H9 (cell line): ENCODE measurements around the gene SSTR3. TPM values are rescaled to one million over a fixed set of nuclear protein-coding genes. Genes with fewer than 3 reads are reported as not detected.

Experiments
- DNase-seq: peaks from one replicate; pipeline ENCODE4 v3.0.0-alpha.2; 2017
- H2AFZ ChIP-seq: one replicate; pipeline ENCODE4 v1.6.1; 2013; ENCODE audit warnings: mild to moderate bottlenecking, low read length, control low read depth, moderate library complexity
- H2AK5ac ChIP-seq: 2 replicates; pipeline ENCODE4 v1.6.1; 2013; ENCODE audit warnings: low read length, control low read depth, mixed read lengths; ENCODE audit not compliant: insufficient read length
- H2BK120ac ChIP-seq: one replicate; pipeline ENCODE4 v1.6.1; 2013; ENCODE audit warnings: low read depth, mild to moderate bottlenecking, low read length, control low read depth, inconsistent platforms; ENCODE audit not compliant: poor library complexity, severe bottlenecking
- H2BK12ac ChIP-seq: 2 replicates; pipeline ENCODE4 v1.6.1; 2013; ENCODE audit warnings: low read length, control low read depth, mixed read lengths, low read depth; ENCODE audit not compliant: insufficient read length
- H2BK15ac ChIP-seq: 2 replicates; pipeline ENCODE4 v1.6.1; 2013; ENCODE audit warnings: low read depth, low read length, control low read depth
- H2BK20ac ChIP-seq: one replicate; pipeline ENCODE4 v1.6.1; 2013; ENCODE audit warnings: low read depth, mild to moderate bottlenecking, low read length, control low read depth, inconsistent platforms; ENCODE audit not compliant: poor library complexity, severe bottlenecking
- H2BK5ac ChIP-seq: 2 replicates; pipeline ENCODE4 v1.6.1; 2013; ENCODE audit warnings: low read length, control low read depth, mixed read lengths; ENCODE audit not compliant: insufficient read length
- H3K14ac ChIP-seq: 2 replicates; pipeline ENCODE4 v1.6.1; 2013; ENCODE audit warnings: low read length, control low read depth; ENCODE audit not compliant: insufficient read depth
- H3K18ac ChIP-seq: 2 replicates; pipeline ENCODE4 v1.6.1; 2013; ENCODE audit warnings: low read depth, mild to moderate bottlenecking, mixed read lengths, low read length, control low read depth; ENCODE audit not compliant: insufficient read length
- H3K23ac ChIP-seq: 2 replicates; pipeline ENCODE4 v1.6.1; 2013; ENCODE audit warnings: low read length, control low read depth, mixed read lengths, low read depth; ENCODE audit not compliant: insufficient read length
- H3K23me2 ChIP-seq: 2 replicates; pipeline ENCODE4 v1.6.1; 2013; ENCODE audit warnings: low read depth, mild to moderate bottlenecking, mixed read lengths, low read length, control low read depth; ENCODE audit not compliant: insufficient read length, poor library complexity, severe bottlenecking
- H3K27ac ChIP-seq: 2 replicates; pipeline ENCODE4 v1.5.1; 2013; ENCODE audit warnings: low read length, control low read depth, mixed read lengths, low read depth; ENCODE audit not compliant: insufficient read length
- H3K27me3 ChIP-seq: 2 replicates; pipeline ENCODE4 v1.6.1; 2013; ENCODE audit warnings: low read length, control low read depth, inconsistent platforms; ENCODE audit not compliant: insufficient read depth
- H3K4ac ChIP-seq: 2 replicates; pipeline ENCODE4 v1.6.1; 2013; ENCODE audit warnings: low read depth, mild to moderate bottlenecking, control low read depth, inconsistent platforms, low read length, moderate library complexity
- H3K4me1 ChIP-seq: 2 replicates; pipeline ENCODE4 v1.6.1; 2013; ENCODE audit warnings: low read length, control low read depth, inconsistent platforms; ENCODE audit not compliant: insufficient read depth
- H3K4me2 ChIP-seq: 2 replicates; pipeline ENCODE4 v1.6.1; 2013; ENCODE audit warnings: low read length, control low read depth, mixed read lengths; ENCODE audit not compliant: insufficient read length, insufficient read depth
- H3K56ac ChIP-seq: 2 replicates; pipeline ENCODE4 v1.6.1; 2013; ENCODE audit warnings: low read depth, mild to moderate bottlenecking, mixed read lengths, low read length, control low read depth; ENCODE audit not compliant: insufficient read length
- H3K79me1 ChIP-seq: 2 replicates; pipeline ENCODE4 v1.6.1; 2013; ENCODE audit warnings: low read depth, mild to moderate bottlenecking, moderate library complexity, low read length, control low read depth, inconsistent platforms; ENCODE audit not compliant: insufficient read depth, poor library complexity, severe bottlenecking
- H3K79me2 ChIP-seq: 2 replicates; pipeline ENCODE4 v1.6.1; 2013; ENCODE audit warnings: low read length, control low read depth, inconsistent platforms; ENCODE audit not compliant: insufficient read depth
- H3K9ac ChIP-seq: 2 replicates; pipeline ENCODE4 v1.6.1; 2013; ENCODE audit warnings: low read length, control low read depth, mixed read lengths; ENCODE audit not compliant: insufficient read length; ENCODE audit errors: extremely low read depth
- H3K9me3 ChIP-seq: one replicate; pipeline ENCODE4 v1.6.1; 2013; ENCODE audit warnings: low read depth, low read length, inconsistent platforms; ENCODE audit not compliant: control insufficient read depth
- H3T11ph ChIP-seq: one replicate; pipeline ENCODE4 v1.6.1; 2013; ENCODE audit warnings: mild to moderate bottlenecking, low read length, control low read depth, inconsistent platforms
- H4K20me1 ChIP-seq: one replicate; pipeline ENCODE4 v1.6.1; 2013; ENCODE audit not compliant: control insufficient read depth, insufficient read length, insufficient read depth
- H4K5ac ChIP-seq: 2 replicates; pipeline ENCODE4 v1.6.1; 2013; ENCODE audit warnings: low read depth, mild to moderate bottlenecking, mixed read lengths, low read length, control low read depth; ENCODE audit not compliant: insufficient read length
- H4K8ac ChIP-seq: replicated peaks from 2 replicates; pipeline ENCODE4 v1.6.1; 2013; ENCODE audit warnings: low read length, control low read depth, mixed read lengths, low read depth; ENCODE audit not compliant: insufficient read length
- H4K91ac ChIP-seq: 2 replicates; pipeline ENCODE4 v1.6.1; 2013; ENCODE audit warnings: low read depth, mild to moderate bottlenecking, moderate library complexity, mixed read lengths, low read length, control low read depth; ENCODE audit not compliant: insufficient read length
- H3K27ac Mint-ChIP-seq, 3 experiments: 2 replicates in 2 of 3; 3 replicates in 1 of 3; pipeline ENCODE4 v1.8.0; 2020 to 2021; ENCODE audit warnings: mixed read lengths in 3 of 3, mild to moderate bottlenecking in 1 of 3, moderate library complexity in 1 of 3
- H3K27me3 Mint-ChIP-seq: 2 replicates; pipeline ENCODE4 v1.8.0; 2021; ENCODE audit warnings: low read depth, mild to moderate bottlenecking, moderate library complexity, mixed read lengths
- H3K36me3 Mint-ChIP-seq, 3 experiments: 2 replicates in 2 of 3; 3 replicates in 1 of 3; pipeline ENCODE4 v1.8.0; 2020 to 2021; ENCODE audit warnings: low read depth in 3 of 3, mixed read lengths in 3 of 3; ENCODE audit not compliant: insufficient read depth in 1 of 3
- H3K4me1 Mint-ChIP-seq, 2 experiments: 2 replicates each; pipeline ENCODE4 v1.8.0; 2020; ENCODE audit warnings: mixed read lengths in 2 of 2
- H3K4me3 Mint-ChIP-seq, 2 experiments: 2 replicates in 1 of 2; 3 replicates in 1 of 2; pipeline ENCODE4 v1.8.0; 2020 to 2021; ENCODE audit warnings: mild to moderate bottlenecking in 2 of 2, mixed read lengths in 2 of 2, moderate library complexity in 1 of 2
- H3K9me3 Mint-ChIP-seq, 2 experiments: 2 replicates in 1 of 2; 3 replicates in 1 of 2; pipeline ENCODE4 v1.8.0; 2020; ENCODE audit warnings: mild to moderate bottlenecking in 2 of 2, mixed read lengths in 2 of 2, moderate library complexity in 1 of 2
- CTCF ChIP-seq: fragments of 200-600 bp; sonication (generic); conservative IDR thresholded peaks from 3 replicates; pipeline ENCODE4 v1.8.0; 2021; ENCODE audit warnings: antibody characterized with exemption, mild to moderate bottlenecking
- WGBS: extraction: QIAGEN DNeasy Blood & Tissue Kit; methylation state at CpG from one replicate; pipeline ENCODE4 v1.1.7; 2013; ENCODE audit warnings: missing lambda C conversion rate, low lambda C conversion rate, mixed read lengths; ENCODE audit not compliant: insufficient read length; ENCODE audit errors: extremely low coverage; 5-methylcytosine and 5-hydroxymethylcytosine counted together
- total RNA-seq: library from RNA; stranded (reverse); gene quantifications from 2 replicates; pipeline ENCODE4 v1.2.1, GENCODE V29; 2021

Gene SSTR3
- total RNA-seq, 1 experiment from 2014 or later = 0.68 TPM

- no peak overlapping the region; a peak in 1 of 7 replicates for H3K27ac Mint-ChIP-seq
- Histone ChIP-seq H3K79me1 (no peaks in the 10 kb centered on the region), H2BK20ac (no peak overlapping the region), H2BK15ac (no peak overlapping the region), H3K27ac (no peak overlapping the region), H3K27me3 (no peaks in the 10 kb centered on the region), H3T11ph (no peak overlapping the region), H3K18ac (no peak overlapping the region), H2AK5ac (no peak overlapping the region), H4K5ac (no peak overlapping the region), H3K23me2 (no peaks in the 10 kb centered on the region), H3K79me2 (no peaks in the 10 kb centered on the region), H2BK120ac (no peak overlapping the region), H3K56ac (no peak overlapping the region), H3K9ac (no peak overlapping the region), H3K4me1 (no peaks in the 10 kb centered on the region), H3K14ac (no peak overlapping the region; the same call in 1 of the 2 replicates), H3K4me2 (no peak overlapping the region), H2AFZ (no peak overlapping the region), H4K20me1 (no peaks in the 10 kb centered on the region), H3K9me3 (no peaks in the 10 kb centered on the region), H4K8ac (no peak overlapping the region), H3K4ac (no peak overlapping the region), H2BK12ac (no peak overlapping the region), H4K91ac (no peak overlapping the region), H3K23ac (no peak overlapping the region), H2BK5ac (no peak overlapping the region)
- no peaks in the 10 kb centered on the region for H3K9me3 Mint-ChIP-seq
- peaks cover 16 to 32% of the 10 kb centered on the region in 2 experiments for H3K4me1 Mint-ChIP-seq
- no peaks in the 10 kb centered on the region for H3K36me3 Mint-ChIP-seq
- no peak for DNase-seq
- no peak overlapping the region for H3K4me3 Mint-ChIP-seq
- H3K27me3 Mint-ChIP-seq = peaks cover 30% of the 10 kb centered on the region
- WGBS = no CpG with 5 or more reads among the region's 7 CpGs
- TF ChIP-seq CTCF = no peak
These were observed 3.7 kb downstream of the SSTR3 start for GRCh38 chr22:37208401-37209139.
